Left ventricle myocardium inferior (tissue), 1 donor: ENCODE data around the gene LSM12. TPM values are rescaled to one million over a fixed set of nuclear protein-coding genes. Genes with fewer than 3 reads are reported as not detected.

ENCODE experiments used
- DNase-seq: peaks from one replicate; pipeline ENCODE4 v3.0.0-alpha.2; 2020
- H3K27ac ChIP-seq: fragments of 200-600 bp; replicated peaks from 2 replicates; pipeline ENCODE4 v1.8.0; 2021
- H3K27me3 ChIP-seq: fragments of 200-600 bp; 2 replicates; pipeline ENCODE4 v1.8.0; 2021; ENCODE audit warnings: low read depth
- H3K36me3 ChIP-seq: fragments of 200-600 bp; 2 replicates; pipeline ENCODE4 v1.8.0; 2021
- H3K4me1 ChIP-seq: fragments of 200-600 bp; 2 replicates; pipeline ENCODE4 v1.8.0; 2021
- H3K4me3 ChIP-seq: fragments of 200-600 bp; 2 replicates; pipeline ENCODE4 v1.8.0; 2021; ENCODE audit warnings: mild to moderate bottlenecking, moderate library complexity
- H3K9me3 ChIP-seq: fragments of 200-600 bp; replicated peaks from 2 replicates; pipeline ENCODE4 v1.8.0; 2021
- intact Hi-C: fragments of 100-400 bp; cut with micrococcal nuclease; formaldehyde crosslinking; loops from one replicate; pipeline ENCODE4 v1.11.0; 2022
- total RNA-seq: library from RNA; stranded (reverse); fragmentation: NEBNext Ultra II Directional; extraction: Animal tissue kit (Norgen Biotek cat#: 25700); gene quantifications from one replicate; pipeline ENCODE4 v1.2.1, GENCODE V29; 2021
- TF ChIP-seq, protein P1 (sequence below): fragments of 200-600 bp; IDR thresholded peaks from 2 replicates; pipeline ENCODE4 v1.8.0; 2021; ENCODE audit warnings: antibody characterized with exemption, mild to moderate bottlenecking, borderline replicate concordance
- donor health status: DM: no; HTN: yes; CAD: no; lungs with severe emphysema.

LSM12 gene
- total RNA-seq, 1 donor from 2014 or later = 41.2 TPM

DNA sequence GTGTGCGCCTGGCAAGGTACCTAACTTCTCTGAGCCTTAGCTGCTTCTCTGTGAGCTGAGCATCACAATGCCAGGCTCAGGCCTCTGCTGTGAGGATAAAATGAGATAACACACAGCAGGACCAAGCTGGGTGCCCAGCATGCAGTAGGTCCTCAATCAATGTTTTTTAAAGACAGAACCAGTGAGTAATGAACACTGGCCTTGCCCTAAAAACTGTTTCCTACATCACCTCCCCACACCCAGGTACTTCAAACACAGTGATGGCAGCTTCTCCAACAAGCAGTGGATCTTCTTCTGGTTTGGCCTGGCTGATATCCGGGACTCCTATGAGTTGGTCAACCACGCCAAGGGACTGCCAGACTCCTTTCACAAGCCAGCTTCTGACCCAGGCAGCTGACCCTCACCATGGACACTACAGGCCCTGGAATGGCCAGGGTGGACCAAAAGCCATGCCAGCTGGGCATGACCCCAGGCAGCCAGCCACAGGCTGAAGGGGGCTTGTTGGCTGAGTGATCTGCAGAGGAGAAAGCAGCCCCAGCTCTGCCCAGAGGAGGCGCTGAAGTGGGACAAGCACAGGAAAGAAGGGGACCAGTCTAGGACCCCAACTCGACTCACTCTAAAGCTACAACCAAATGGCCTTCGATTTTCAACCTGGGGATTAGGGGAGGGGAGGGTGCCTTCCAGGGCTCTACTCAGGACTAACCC lies 58.1 kb downstream of the LSM12 start:
- no peak for DNase-seq
- no peaks in the 10 kb centered on the region for H3K9me3 ChIP-seq
- peaks cover 7% of the 10 kb centered on the region for H3K36me3 ChIP-seq
- intact Hi-C loops = no loop called here
- H3K27ac ChIP-seq = no peak overlapping the region
- H3K27me3 ChIP-seq = peaks cover 33% of the 10 kb centered on the region
- TF ChIP-seq, protein P1, sequence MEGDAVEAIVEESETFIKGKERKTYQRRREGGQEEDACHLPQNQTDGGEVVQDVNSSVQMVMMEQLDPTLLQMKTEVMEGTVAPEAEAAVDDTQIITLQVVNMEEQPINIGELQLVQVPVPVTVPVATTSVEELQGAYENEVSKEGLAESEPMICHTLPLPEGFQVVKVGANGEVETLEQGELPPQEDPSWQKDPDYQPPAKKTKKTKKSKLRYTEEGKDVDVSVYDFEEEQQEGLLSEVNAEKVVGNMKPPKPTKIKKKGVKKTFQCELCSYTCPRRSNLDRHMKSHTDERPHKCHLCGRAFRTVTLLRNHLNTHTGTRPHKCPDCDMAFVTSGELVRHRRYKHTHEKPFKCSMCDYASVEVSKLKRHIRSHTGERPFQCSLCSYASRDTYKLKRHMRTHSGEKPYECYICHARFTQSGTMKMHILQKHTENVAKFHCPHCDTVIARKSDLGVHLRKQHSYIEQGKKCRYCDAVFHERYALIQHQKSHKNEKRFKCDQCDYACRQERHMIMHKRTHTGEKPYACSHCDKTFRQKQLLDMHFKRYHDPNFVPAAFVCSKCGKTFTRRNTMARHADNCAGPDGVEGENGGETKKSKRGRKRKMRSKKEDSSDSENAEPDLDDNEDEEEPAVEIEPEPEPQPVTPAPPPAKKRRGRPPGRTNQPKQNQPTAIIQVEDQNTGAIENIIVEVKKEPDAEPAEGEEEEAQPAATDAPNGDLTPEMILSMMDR = no peak
- peaks cover 69% of the 10 kb centered on the region for H3K4me1 ChIP-seq
- peak overlapping the region; percentile 81 for H3K4me3 ChIP-seq

DNA sequence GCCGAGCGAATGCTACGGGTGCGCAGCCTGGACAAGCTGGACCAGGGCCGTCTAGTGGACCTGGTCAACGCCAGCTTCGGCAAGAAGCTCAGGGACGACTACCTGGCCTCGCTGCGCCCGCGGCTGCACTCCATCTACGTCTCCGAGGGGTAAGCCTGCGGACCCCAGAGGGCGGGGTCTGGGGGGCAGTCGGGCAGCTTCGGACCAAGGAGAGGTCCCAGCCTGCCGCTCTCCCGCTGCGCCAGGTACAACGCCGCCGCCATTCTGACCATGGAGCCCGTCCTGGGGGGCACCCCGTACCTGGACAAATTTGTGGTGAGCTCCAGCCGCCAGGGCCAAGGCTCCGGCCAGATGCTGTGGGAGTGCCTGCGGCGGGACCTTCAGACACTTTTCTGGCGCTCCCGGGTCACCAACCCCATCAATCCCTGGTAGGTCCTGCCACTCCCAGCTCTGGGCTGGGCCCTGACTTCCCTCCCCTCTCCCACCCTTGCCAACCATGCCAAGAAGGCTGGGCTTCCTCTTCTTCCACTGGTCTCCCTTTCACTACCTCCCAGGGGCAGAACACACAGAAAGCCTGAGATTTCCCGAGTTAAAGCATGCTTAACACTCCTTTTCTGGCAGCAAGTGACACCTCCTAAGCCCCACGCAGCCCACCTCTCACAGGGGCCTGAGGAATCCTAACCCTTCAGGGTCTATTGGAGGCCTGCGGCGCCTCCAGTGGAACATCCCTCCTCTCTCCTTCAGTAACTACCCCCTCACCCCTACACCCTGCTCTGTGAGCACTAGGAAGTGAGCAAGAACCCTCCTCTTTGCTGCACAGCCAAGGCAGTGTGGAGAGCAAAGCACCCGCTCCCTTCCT lies 58.9 kb downstream of the LSM12 start:
- TF ChIP-seq, protein P1 = no peak
- Histone ChIP-seq H3K9me3 (no peaks in the 10 kb centered on the region), H3K27me3 (peaks cover 34% of the 10 kb centered on the region), H3K4me3 (peak overlapping the region; percentile 81), H3K4me1 (peaks cover 61% of the 10 kb centered on the region), H3K27ac (peak overlapping the region; percentile 50), H3K36me3 (peaks cover 7% of the 10 kb centered on the region)
- intact Hi-C loops = no loop called here
- peak; percentile 33 for DNase-seq

DNA sequence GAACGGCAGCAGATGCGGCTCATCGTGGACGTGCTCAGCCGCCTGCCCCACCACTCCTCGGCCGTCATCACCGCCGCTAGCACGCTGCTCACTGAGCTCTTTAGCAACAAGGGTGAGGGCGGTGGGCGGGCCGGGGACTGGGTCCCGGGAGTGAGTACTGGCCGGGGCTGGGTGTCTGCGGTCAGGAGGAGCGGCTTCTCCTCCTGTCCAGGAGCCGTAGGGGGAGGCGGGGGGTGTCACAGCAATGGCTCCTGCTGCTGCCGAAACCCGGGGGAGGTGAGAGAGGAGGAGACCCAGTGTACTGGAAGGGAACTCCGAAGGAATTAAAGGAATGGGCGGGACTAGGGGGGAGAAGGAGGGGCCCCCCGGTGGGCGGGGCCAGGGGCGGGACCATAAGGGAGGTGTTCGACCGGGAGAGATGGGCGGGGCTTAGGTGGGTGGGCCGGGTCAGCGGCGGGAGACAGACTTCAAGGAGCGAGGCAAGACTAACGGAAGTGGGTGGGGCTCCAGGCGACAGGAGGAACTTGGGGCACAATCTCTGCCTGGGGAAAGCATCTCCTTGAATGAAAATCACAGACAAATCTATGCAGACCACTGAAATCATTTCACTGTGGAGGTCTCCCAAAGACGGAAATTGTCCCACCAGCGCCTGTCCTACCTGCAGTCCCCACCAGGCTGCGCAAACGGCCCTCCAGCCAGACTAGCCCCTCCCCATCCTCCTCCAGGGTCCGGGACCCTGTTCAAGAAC lies 59.7 kb downstream of the LSM12 start:
- Histone ChIP-seq H3K9me3 (no peaks in the 10 kb centered on the region), H3K27ac (peak overlapping the region; percentile 50), H3K4me1 (peaks cover 53% of the 10 kb centered on the region), H3K27me3 (peaks cover 34% of the 10 kb centered on the region), H3K4me3 (peak overlapping the region; percentile 81), H3K36me3 (peaks cover 4% of the 10 kb centered on the region)
- TF ChIP-seq, protein P1 = peak; percentile 71
- intact Hi-C loops = no loop called here
- peak; percentile 98 for DNase-seq

DNA sequence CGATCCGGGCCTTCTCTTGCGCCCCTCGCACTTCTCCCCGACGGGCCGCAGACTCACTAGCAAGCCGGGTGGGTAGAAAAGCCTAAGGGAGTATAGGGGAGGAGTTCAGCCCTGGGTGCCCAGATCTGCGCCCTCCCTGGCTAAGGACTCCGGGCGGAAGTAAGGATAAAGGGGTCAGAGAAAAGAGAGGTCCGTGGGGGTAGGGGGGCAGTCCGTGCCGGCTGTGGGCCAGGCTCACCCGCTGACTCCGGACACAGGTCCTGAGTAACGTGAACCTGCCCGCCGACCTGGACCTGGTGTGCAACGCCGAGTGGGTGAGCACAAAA lies 60.2 kb downstream of the LSM12 start:
- H3K27me3 ChIP-seq = peaks cover 39% of the 10 kb centered on the region
- TF ChIP-seq, protein P1 = no peak
- no peaks in the 10 kb centered on the region for H3K9me3 ChIP-seq
- peaks cover 4% of the 10 kb centered on the region for H3K36me3 ChIP-seq
- peak overlapping the region; percentile 81 for H3K4me3 ChIP-seq
- no peak overlapping the region for H3K27ac ChIP-seq
- intact Hi-C loops = no loop called here
- no peak for DNase-seq
- H3K4me1 ChIP-seq = peaks cover 48% of the 10 kb centered on the region

DNA sequence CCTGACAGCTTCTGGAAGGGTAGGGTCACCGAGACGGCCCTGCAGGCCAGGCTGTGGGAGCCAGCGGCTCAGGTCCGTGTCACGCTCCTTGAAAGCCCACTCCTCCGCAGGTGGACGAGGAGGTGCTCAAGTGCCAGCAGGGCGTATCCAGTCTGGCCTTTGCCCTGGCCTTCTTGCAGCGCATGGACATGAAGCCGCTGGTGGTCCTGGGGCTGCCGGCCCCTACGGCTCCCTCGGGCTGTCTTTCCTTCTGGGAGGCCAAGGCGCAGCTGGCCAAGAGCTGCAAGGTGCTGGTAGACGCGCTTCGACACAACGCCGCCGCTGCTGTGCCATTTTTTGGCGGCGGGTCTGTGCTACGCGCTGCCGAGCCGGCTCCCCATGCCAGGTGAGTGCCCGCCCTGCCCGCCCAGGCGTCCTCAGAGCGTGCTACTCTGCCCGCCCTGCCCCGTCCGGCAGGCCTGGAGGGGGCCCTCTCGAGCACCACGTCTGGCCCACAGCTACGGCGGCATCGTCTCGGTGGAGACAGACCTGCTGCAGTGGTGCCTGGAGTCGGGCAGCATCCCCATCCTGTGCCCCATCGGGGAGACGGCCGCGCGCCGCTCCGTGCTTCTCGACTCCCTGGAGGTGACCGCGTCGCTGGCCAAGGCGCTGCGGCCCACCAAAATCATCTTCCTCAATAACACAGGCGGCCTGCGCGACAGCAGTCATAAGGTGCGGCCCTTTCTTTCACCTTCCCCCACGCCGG lies 60.8 kb downstream of the LSM12 start:
- H3K4me1 ChIP-seq = peaks cover 43% of the 10 kb centered on the region
- TF ChIP-seq, protein P1 = no peak
- DNase-seq = no peak
- H3K36me3 ChIP-seq = peaks cover 4% of the 10 kb centered on the region
- intact Hi-C loops = no loop called here
- no peak overlapping the region for H3K27ac ChIP-seq
- H3K9me3 ChIP-seq = no peaks in the 10 kb centered on the region
- peaks cover 41% of the 10 kb centered on the region for H3K27me3 ChIP-seq
- peak overlapping the region; percentile 81 for H3K4me3 ChIP-seq
